MM.1S (cell line): ENCODE data around the gene DOK3.

Experiments used
- DNase-seq: peaks from one replicate; pipeline ENCODE4 v3.0.0-alpha.2; 2015
- H2AFZ ChIP-seq: fragments of 300-600 bp; sonication (generic); 2 replicates; pipeline ENCODE4 v1.6.0; 2016; ENCODE audit warnings: antibody characterized with exemption, low read length
- H3F3A ChIP-seq: fragments of 300-600 bp; sonication (generic); 2 replicates; pipeline ENCODE4 v1.6.1; 2016; ENCODE audit warnings: mild to moderate bottlenecking, antibody characterized with exemption, low read length, moderate library complexity, mixed read lengths; ENCODE audit not compliant: insufficient read depth
- H3K27ac ChIP-seq: fragments of 300-600 bp; sonication (generic); 2 replicates; pipeline ENCODE4 v1.5.1; 2016; ENCODE audit warnings: mild to moderate bottlenecking, low read length
- H3K27me3 ChIP-seq: fragments of 300-600 bp; sonication (generic); replicated peaks from 2 replicates; pipeline ENCODE4 v1.6.0; 2016; ENCODE audit warnings: low read length; ENCODE audit not compliant: insufficient read depth
- H3K36me3 ChIP-seq: fragments of 300-600 bp; sonication (generic); replicated peaks from 2 replicates; pipeline ENCODE4 v1.6.1; 2016; ENCODE audit warnings: mild to moderate bottlenecking, low read length, mixed read lengths; ENCODE audit not compliant: insufficient read depth
- H3K4me1 ChIP-seq: fragments of 300-600 bp; sonication (generic); 2 replicates; pipeline ENCODE4 v1.6.1; 2016; ENCODE audit warnings: low read length, mixed read lengths
- H3K4me2 ChIP-seq: fragments of 300-600 bp; sonication (generic); 2 replicates; pipeline ENCODE4 v1.6.0; 2016; ENCODE audit warnings: low read depth, low read length
- H3K4me3 ChIP-seq: fragments of 300-600 bp; sonication (generic); 2 replicates; pipeline ENCODE4 v1.5.1; 2016; ENCODE audit warnings: low read length, mixed read lengths
- H3K79me2 ChIP-seq: fragments of 300-600 bp; sonication (generic); 2 replicates; pipeline ENCODE4 v1.6.1; 2016; ENCODE audit warnings: mixed run types, low read length, mixed read lengths
- H3K9ac ChIP-seq: fragments of 300-600 bp; sonication (generic); 2 replicates; pipeline ENCODE4 v1.6.1; 2016; ENCODE audit warnings: low read length, mixed read lengths
- H3K9me2 ChIP-seq: fragments of 300-600 bp; sonication (generic); replicated peaks from 2 replicates; pipeline ENCODE4 v1.6.1; 2016; ENCODE audit warnings: mild to moderate bottlenecking, low read length, mixed read lengths; ENCODE audit not compliant: insufficient read depth
- H3K9me3 ChIP-seq: fragments of 300-600 bp; sonication (generic); replicated peaks from 2 replicates; pipeline ENCODE4 v1.6.1; 2016; ENCODE audit warnings: mild to moderate bottlenecking, low read length, mixed read lengths; ENCODE audit not compliant: insufficient read depth
- H4K20me1 ChIP-seq: fragments of 300-600 bp; sonication (generic); 2 replicates; pipeline ENCODE4 v1.6.1; 2016; ENCODE audit warnings: mild to moderate bottlenecking, low read length, moderate library complexity, mixed read lengths; ENCODE audit not compliant: insufficient read depth
- EZH2 ChIP-seq: fragments of 300-600 bp; sonication (generic); optimal IDR thresholded peaks from 2 replicates; pipeline ENCODE3; 2017; ENCODE audit warnings: low read depth, mild to moderate bottlenecking, antibody characterized with exemption, low read length, mixed read lengths
- EZH2phosphoT487 ChIP-seq: fragments of 300-600 bp; sonication (generic); IDR thresholded peaks from 2 replicates; pipeline ENCODE4 v1.6.1; 2018; ENCODE audit warnings: antibody characterized with exemption, low read length
- TF ChIP-seq, protein P1 (sequence below): fragments of 300-600 bp; sonication (generic); IDR thresholded peaks from 2 replicates; pipeline ENCODE4 v1.5.1; 2016; ENCODE audit warnings: antibody characterized with exemption, low read length, mixed read lengths

The DOK3 gene

GRCh38 chr5:177520916-177521513, 11.4 kb upstream of the DOK3 start:
- H3K79me2 ChIP-seq, result peaks cover 23% of the 10 kb centered on the region
- H3K9me3 ChIP-seq, result no peaks in the 10 kb centered on the region
- no peaks in the 10 kb centered on the region for H3K36me3 ChIP-seq
- no peaks in the 10 kb centered on the region for H4K20me1 ChIP-seq
- H3K4me1 ChIP-seq, result 0 out of 2 replicates have a peak, but pooled peaks cover under 1% of the 10 kb centered on the region
- no peak overlapping the region for H3K27ac ChIP-seq
- no peak overlapping the region for H3K4me3 ChIP-seq
- H3K27me3 ChIP-seq, result no peaks in the 10 kb centered on the region
- TF ChIP-seq EZH2phosphoT487 (no peak), EZH2 (no peak)
- TF ChIP-seq, protein P1, sequence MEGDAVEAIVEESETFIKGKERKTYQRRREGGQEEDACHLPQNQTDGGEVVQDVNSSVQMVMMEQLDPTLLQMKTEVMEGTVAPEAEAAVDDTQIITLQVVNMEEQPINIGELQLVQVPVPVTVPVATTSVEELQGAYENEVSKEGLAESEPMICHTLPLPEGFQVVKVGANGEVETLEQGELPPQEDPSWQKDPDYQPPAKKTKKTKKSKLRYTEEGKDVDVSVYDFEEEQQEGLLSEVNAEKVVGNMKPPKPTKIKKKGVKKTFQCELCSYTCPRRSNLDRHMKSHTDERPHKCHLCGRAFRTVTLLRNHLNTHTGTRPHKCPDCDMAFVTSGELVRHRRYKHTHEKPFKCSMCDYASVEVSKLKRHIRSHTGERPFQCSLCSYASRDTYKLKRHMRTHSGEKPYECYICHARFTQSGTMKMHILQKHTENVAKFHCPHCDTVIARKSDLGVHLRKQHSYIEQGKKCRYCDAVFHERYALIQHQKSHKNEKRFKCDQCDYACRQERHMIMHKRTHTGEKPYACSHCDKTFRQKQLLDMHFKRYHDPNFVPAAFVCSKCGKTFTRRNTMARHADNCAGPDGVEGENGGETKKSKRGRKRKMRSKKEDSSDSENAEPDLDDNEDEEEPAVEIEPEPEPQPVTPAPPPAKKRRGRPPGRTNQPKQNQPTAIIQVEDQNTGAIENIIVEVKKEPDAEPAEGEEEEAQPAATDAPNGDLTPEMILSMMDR, result peak; percentile 11; the same call in 1 of the 2 replicates
- H3F3A ChIP-seq, result no peaks in the 10 kb centered on the region
- H2AFZ ChIP-seq, result no peak overlapping the region
- no peak for DNase-seq
- H3K4me2 ChIP-seq, result no peak overlapping the region
- H3K9me2 ChIP-seq, result no peaks in the 10 kb centered on the region
- no peak overlapping the region for H3K9ac ChIP-seq

GRCh38 chr5:177520271-177520670, 10.6 kb upstream of the DOK3 start:
- no peak for DNase-seq
- no peak overlapping the region for H3K27ac ChIP-seq
- no peak overlapping the region for H3K9ac ChIP-seq
- no peaks in the 10 kb centered on the region for H3F3A ChIP-seq
- H3K4me3 ChIP-seq, result no peak overlapping the region
- H3K4me2 ChIP-seq, result no peak overlapping the region
- H2AFZ ChIP-seq, result no peak overlapping the region
- H4K20me1 ChIP-seq, result no peaks in the 10 kb centered on the region
- peaks cover 26% of the 10 kb centered on the region for H3K79me2 ChIP-seq
- H3K27me3 ChIP-seq, result no peaks in the 10 kb centered on the region
- H3K4me1 ChIP-seq, result 0 out of 2 replicates have a peak, but pooled peaks cover 7% of the 10 kb centered on the region
- no peaks in the 10 kb centered on the region for H3K9me2 ChIP-seq
- H3K36me3 ChIP-seq, result no peaks in the 10 kb centered on the region
- no peaks in the 10 kb centered on the region for H3K9me3 ChIP-seq
- TF ChIP-seq EZH2, result no peak
- TF ChIP-seq, protein P1, result no peak
- TF ChIP-seq EZH2phosphoT487, result no peak

GRCh38 chr5:177519463-177520235, 10.0 kb upstream of the DOK3 start:
- Histone ChIP-seq H3F3A (no peaks in the 10 kb centered on the region), H4K20me1 (no peaks in the 10 kb centered on the region), H3K4me1 (0 out of 2 replicates have a peak, but pooled peaks cover 7% of the 10 kb centered on the region), H3K4me2 (no peak overlapping the region), H2AFZ (no peak overlapping the region), H3K79me2 (peaks cover 32% of the 10 kb centered on the region), H3K9me3 (no peaks in the 10 kb centered on the region), H3K36me3 (no peaks in the 10 kb centered on the region), H3K4me3 (no peak overlapping the region), H3K9ac (no peak overlapping the region), H3K9me2 (no peaks in the 10 kb centered on the region), H3K27me3 (no peaks in the 10 kb centered on the region), H3K27ac (no peak overlapping the region)
- TF ChIP-seq EZH2, result no peak
- TF ChIP-seq, protein P1, result no peak
- no peak for TF ChIP-seq EZH2phosphoT487
- no peak for DNase-seq
